VCaP (cell line): ENCODE results near the gene SCN2A.
A peak's percentile ranks its signal among the peaks of the same experiment; 100 is the strongest.
"Not testable (repeated sequence)": the region's sequence is repeated elsewhere in the genome, so short reads cannot be mapped to it uniquely, and the experiment has no call there.

ENCODE experiments used
- H3K27ac ChIP-seq: fragments of 450-650 bp; 2 replicates; pipeline ENCODE4 v1.5.1; 2017
- TF ChIP-seq, protein P1 (sequence below): fragments of 450-650 bp; conservative IDR thresholded peaks from 2 replicates; pipeline ENCODE4 v1.5.1; 2017; ENCODE audit warnings: mild to moderate bottlenecking, moderate library complexity

Gene SCN2A

DNA sequence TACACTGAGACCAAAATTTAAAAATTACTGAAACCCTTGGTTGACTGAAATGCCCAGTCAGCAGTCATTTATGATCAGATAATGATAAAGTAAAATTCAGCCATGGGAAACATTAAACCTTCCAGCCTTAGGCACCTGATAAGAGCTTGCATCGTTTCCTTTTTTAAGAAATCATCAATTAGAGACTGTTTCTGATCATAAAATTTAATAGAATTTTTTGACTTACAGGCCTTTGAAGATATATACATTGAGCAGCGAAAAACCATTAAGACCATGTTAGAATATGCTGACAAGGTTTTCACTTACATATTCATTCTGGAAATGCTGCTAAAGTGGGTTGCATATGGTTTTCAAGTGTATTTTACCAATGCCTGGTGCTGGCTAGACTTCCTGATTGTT, 130.7 kb downstream of the SCN2A start:
- H3K27ac ChIP-seq, result peak overlapping the region; percentile 49
- TF ChIP-seq, protein P1, sequence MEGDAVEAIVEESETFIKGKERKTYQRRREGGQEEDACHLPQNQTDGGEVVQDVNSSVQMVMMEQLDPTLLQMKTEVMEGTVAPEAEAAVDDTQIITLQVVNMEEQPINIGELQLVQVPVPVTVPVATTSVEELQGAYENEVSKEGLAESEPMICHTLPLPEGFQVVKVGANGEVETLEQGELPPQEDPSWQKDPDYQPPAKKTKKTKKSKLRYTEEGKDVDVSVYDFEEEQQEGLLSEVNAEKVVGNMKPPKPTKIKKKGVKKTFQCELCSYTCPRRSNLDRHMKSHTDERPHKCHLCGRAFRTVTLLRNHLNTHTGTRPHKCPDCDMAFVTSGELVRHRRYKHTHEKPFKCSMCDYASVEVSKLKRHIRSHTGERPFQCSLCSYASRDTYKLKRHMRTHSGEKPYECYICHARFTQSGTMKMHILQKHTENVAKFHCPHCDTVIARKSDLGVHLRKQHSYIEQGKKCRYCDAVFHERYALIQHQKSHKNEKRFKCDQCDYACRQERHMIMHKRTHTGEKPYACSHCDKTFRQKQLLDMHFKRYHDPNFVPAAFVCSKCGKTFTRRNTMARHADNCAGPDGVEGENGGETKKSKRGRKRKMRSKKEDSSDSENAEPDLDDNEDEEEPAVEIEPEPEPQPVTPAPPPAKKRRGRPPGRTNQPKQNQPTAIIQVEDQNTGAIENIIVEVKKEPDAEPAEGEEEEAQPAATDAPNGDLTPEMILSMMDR, result no peak

DNA sequence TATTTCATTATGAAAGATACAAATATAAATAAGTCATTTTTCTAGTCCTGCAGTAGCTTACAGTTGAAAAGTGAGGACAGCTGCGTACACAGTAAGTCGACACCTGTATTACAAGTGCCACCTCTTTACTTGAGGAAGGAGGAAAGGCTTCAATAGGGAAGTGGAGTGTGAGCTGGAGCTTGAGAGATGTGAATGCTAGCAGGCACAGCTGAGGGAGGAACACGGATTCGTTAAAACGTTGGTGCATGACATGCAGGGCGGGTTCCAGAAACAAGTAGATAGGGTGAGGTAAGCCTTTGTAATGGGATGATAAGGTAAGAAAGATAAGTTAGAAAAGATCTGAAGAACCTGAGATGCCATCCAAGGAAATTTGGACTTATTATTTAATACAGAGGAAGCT, 132.1 kb downstream of the SCN2A start:
- TF ChIP-seq, protein P1, result no peak
- H3K27ac ChIP-seq, result no peak overlapping the region

DNA sequence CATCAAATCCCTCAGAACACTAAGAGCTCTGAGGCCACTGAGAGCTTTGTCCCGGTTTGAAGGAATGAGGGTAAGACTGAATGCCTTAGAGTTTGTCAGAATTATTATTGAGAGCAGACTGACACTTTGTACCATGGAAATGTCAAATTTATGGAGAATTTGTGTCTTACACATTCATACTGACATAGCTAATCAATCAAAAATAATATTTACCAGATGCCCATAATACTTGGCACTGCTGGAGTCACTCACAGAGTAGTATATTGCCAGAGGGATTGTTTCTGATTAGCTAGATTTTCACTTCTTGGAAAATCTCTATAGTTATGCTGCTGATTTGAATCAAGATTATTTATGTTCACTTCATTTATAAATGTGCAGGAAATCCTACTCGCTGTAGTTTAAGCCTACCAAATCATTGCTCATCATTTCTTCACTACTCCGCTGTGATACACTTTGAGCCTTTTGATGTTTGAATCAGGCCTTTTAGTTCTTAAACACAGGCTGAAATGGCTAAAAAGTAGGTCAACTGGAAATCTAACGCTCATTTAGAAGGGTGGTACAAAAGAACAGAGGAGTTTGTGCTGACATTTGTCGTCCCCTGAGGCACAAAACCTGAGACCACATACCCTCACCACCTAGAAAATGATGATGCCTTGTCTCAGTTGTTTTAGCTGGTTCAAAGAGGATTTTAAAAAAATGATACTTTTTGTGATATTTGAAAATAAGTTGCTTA, 134.2 kb downstream of the SCN2A start:
- TF ChIP-seq, protein P1, result no peak
- H3K27ac ChIP-seq, result no peak overlapping the region

DNA sequence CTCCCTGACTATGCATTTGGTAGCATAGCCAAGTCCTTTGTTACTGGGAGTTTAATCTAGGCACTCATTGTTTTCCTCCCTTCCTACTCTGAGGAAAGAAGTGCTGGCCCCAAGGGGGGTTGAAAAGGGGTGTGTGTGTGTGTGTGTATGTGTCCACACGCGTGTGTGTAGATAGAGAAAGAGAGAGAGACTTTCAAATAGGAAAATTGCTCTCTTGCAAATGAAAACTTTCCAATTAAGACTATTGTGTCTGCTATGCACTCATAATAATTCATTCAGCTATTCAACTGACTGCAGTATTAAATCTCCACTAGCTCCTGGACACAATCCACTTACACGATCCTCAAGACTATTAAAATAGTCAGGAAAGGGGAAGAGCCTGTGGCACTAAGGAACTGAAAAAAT, 137.4 kb downstream of the SCN2A start:
- TF ChIP-seq, protein P1, result no peak
- H3K27ac ChIP-seq, result peak overlapping the region; percentile 49

DNA sequence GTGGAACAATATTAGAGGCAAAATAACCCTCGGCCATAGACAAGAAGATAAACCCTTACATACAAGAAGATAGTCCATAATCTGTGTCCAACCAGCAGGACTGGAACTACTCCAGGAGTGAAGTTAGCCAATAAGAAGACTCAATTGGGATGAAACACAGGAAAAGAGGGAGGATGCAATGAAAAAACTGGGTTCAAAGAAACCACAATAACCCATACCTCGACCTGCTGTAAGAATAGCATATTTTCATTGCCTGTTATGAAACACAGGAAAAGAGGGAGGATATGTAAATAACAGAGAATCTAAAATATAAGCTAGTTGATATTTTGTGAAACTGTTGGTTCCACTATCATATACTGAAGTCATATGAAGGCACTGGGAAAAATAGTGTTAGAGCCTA, 143.1 kb downstream of the SCN2A start:
- TF ChIP-seq, protein P1, result no peak
- H3K27ac ChIP-seq, result no peak overlapping the region

DNA sequence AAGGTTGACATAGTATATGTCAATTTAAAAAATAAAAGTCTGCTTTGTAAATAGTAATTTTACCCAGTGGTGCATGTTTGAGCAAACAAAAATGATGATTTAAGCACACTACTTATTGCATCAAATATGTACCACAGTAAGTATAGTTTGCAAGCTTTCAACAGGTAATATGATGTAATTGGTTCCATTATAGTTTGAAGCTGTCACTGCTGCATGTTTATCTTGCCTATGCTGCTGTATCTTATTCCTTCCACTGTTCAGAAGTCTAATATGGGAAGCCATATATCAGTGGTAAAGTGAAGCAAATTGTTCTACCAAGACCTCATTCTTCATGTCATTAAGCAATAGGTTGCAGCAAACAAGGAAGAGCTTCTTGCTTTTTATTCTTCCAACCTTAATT, 151.7 kb downstream of the SCN2A start:
- H3K27ac ChIP-seq, result no peak overlapping the region
- TF ChIP-seq, protein P1, result no peak

DNA sequence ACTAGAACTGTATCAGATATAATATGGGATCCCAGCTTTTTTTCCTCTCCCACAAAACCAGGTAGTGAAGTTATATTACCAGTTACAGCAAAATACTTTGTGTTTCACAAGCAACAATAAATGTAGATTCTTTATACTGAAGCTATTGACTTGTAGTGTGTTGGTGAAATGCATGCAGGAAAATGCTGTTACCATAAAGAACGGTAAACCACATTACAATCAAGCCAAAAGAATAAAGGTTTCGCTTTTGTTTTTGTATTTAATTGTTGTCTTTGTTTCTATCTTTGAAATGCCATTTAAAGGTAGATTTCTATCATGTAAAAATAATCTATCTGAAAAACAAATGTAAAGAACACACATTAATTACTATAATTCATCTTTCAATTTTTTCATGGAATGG, 152.6 kb downstream of the SCN2A start:
- no peak overlapping the region for H3K27ac ChIP-seq
- TF ChIP-seq, protein P1, result no peak

DNA sequence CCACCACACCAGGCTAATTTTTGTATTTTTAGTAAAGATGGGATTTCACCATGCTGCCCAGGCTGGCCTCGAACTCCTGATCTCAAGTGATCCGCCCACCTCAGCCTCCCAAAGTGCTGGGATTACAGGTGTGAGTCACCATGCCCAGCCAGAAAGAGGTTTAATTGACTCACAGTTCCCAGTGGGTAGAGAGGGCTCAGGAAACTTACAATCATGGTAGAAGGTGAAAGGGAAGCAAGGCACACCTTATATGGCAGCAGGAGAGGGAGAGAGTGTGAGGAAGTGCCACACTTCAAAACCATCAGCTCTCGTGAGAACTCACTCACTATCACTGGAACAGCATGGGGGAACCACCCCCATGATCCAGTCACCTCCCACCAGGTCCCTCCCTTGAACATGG, 159.4 kb downstream of the SCN2A start:
- H3K27ac ChIP-seq, result not testable (repeated sequence)
